HCT116 (cell line): Measurements from ENCODE around the gene RNF166. TPM values are rescaled to one million over a fixed set of nuclear protein-coding genes. Genes with fewer than 3 reads are reported as not detected.

Experiments
- ATAC-seq: fragments of 200-7000 bp; cut with Tn5 transposase; 2 replicates; pipeline ENCODE4 v1.9.1; 2020; ENCODE audit warnings: mild to moderate bottlenecking, moderate library complexity
- BruUV-seq: library from RNA; stranded (reverse); fragments of 400-500 nt; replicated peaks from 2 replicates; lab custom pipeline; 2021; lab: Mats Ljungman, UMichigan
- CTCF ChIA-PET: fragments of 300-600 bp; sonication (Branson Sonifier 250); formaldehyde crosslinking; loops from one replicate; lab custom pipeline; 2021; ENCODE audit warnings: antibody characterized with exemption; lab: Charles Lee
- POLR2A ChIA-PET: fragments of 300-600, 350-600 bp; sonication (Branson Sonifier 250); formaldehyde crosslinking; loops from one replicate; lab custom pipeline; 2021; ENCODE audit warnings: antibody characterized with exemption; lab: Charles Lee
- RAD21 ChIA-PET, 2 experiments: fragments of 300-600 bp; sonication (Branson Sonifier 250); formaldehyde crosslinking; loops; one replicate each; lab custom pipeline; 2023; ENCODE audit warnings: low total read pairs in 2 of 2; ENCODE audit not compliant: uncharacterized antibody in 2 of 2, unreplicated experiment in 2 of 2, low non-redundant PET in 1 of 2; lab: Charles Lee
- DNase-seq: peaks from one replicate; pipeline ENCODE4 v3.0.0-alpha.2; 2010; ENCODE audit warnings: low read depth, low spot score
- H2AFZ ChIP-seq: fragments of 200-600 bp; shearing (Covaris generic), sonication (generic); 2 replicates; pipeline ENCODE4 v1.6.1; 2017; ENCODE audit warnings: low read depth, mixed run types, mixed read lengths, antibody characterized with exemption, low read length; ENCODE audit not compliant: poor library complexity, severe bottlenecking
- H3K27ac ChIP-seq: 2 replicates; pipeline ENCODE4 v1.5.1; 2012; ENCODE audit warnings: low read depth, low read length
- H3K27me3 ChIP-seq: fragments of 200-600 bp; sonication (generic); 2 replicates; pipeline ENCODE4 v1.6.1; 2016; ENCODE audit warnings: mixed run types, low read length, mixed read lengths; ENCODE audit not compliant: insufficient read depth
- H3K36me3 ChIP-seq, 2 experiments: fragments of 200-500 bp in 1 of 2; fragments of 200-600 bp in 1 of 2; sonication (Bioruptor generic) in 1 of 2; sonication (generic) in 1 of 2; 2 replicates each; pipeline versions ENCODE4 v1.5.1 to v1.6.1; 2014 to 2016; ENCODE audit warnings: low read length in 2 of 2, inconsistent platforms in 1 of 2, mixed read lengths in 1 of 2, mixed run types in 1 of 2; ENCODE audit not compliant: insufficient read depth in 2 of 2, control insufficient read depth in 1 of 2
- H3K4me1 ChIP-seq, 2 experiments: fragments of 200-600 bp in 1 of 2; sonication (generic) in 1 of 2; 2 replicates each; pipeline versions ENCODE4 v1.5.1 to v1.6.1; 2012 to 2017; ENCODE audit warnings: low read length in 2 of 2, inconsistent platforms in 1 of 2, mild to moderate bottlenecking in 1 of 2, mixed read lengths in 1 of 2, mixed run types in 1 of 2, moderate library complexity in 1 of 2; ENCODE audit not compliant: insufficient read depth in 2 of 2, control insufficient read depth in 1 of 2
- H3K4me2 ChIP-seq: fragments of 200-600 bp; sonication (generic); 2 replicates; pipeline ENCODE4 v1.6.1; 2017; ENCODE audit warnings: mixed run types, low read length, mixed read lengths
- H3K4me3 ChIP-seq, 2 experiments: fragments of 200-600 bp in 1 of 2; sonication (generic) in 1 of 2; replicated peaks in 1 of 2; 2 replicates each; pipeline ENCODE4 v1.5.1; 2011 to 2016; ENCODE audit warnings: low read length in 2 of 2, control low read depth in 1 of 2, low read depth in 1 of 2, mild to moderate bottlenecking in 1 of 2, mixed read lengths in 1 of 2, mixed run types in 1 of 2
- H3K79me2 ChIP-seq: fragments of 200-600 bp; sonication (generic); 2 replicates; pipeline ENCODE4 v1.6.1; 2017; ENCODE audit warnings: mild to moderate bottlenecking, mixed run types, low read length, moderate library complexity, mixed read lengths; ENCODE audit not compliant: insufficient read depth
- H3K9ac ChIP-seq: fragments of 200-600 bp; sonication (generic); 2 replicates; pipeline ENCODE4 v1.6.1; 2016; ENCODE audit warnings: low read length, mixed read lengths
- H3K9me2 ChIP-seq: fragments of 200-600 bp; sonication (generic), shearing (Covaris generic); 2 replicates; pipeline ENCODE4 v1.6.1; 2017; ENCODE audit warnings: mixed run types, mild to moderate bottlenecking, moderate library complexity; ENCODE audit not compliant: insufficient read depth
- H3K9me3 ChIP-seq, 2 experiments: fragments of 200-500 bp in 1 of 2; fragments of 200-600 bp in 1 of 2; sonication (Bioruptor generic) in 1 of 2; sonication (generic) in 1 of 2; 2 replicates each; pipeline ENCODE4 v1.6.1; 2014 to 2017; ENCODE audit warnings: low read length in 2 of 2, mixed read lengths in 2 of 2, inconsistent platforms in 1 of 2, low read depth in 1 of 2, mild to moderate bottlenecking in 1 of 2, mixed run types in 1 of 2, moderate library complexity in 1 of 2; ENCODE audit not compliant: control insufficient read depth in 1 of 2, insufficient read depth in 1 of 2
- H4K20me1 ChIP-seq: fragments of 200-600 bp; sonication (generic), shearing (Covaris generic); 2 replicates; pipeline ENCODE4 v1.6.1; 2017; ENCODE audit warnings: mixed run types, mild to moderate bottlenecking, moderate library complexity; ENCODE audit not compliant: insufficient read depth
- EZH2phosphoT487 ChIP-seq: fragments of 200-600 bp; IDR thresholded peaks from 2 replicates; pipeline ENCODE4 v1.6.1; 2018; ENCODE audit warnings: antibody characterized with exemption, borderline replicate concordance
- JUND ChIP-seq: IDR thresholded peaks from 2 replicates; pipeline ENCODE4 v1.6.1; 2012
- MAX ChIP-seq: IDR thresholded peaks from 2 replicates; pipeline ENCODE4 v1.6.1; 2012
- intact Hi-C: fragments of 100-400 bp; cut with micrococcal nuclease; formaldehyde crosslinking; loops from 2 replicates; pipeline ENCODE4 v1.10.0; 2022
- total RNA-seq: library from RNA; stranded (reverse); gene quantifications from one replicate; pipeline ENCODE4 v1.2.1, GENCODE V29; 2021; ENCODE audit not compliant: unreplicated experiment

RNF166 gene
- total RNA-seq, 1 experiment from 2014 or later: 39.4 TPM

- intact Hi-C loops: no loop called here
- Histone ChIP-seq H3K9me2 (no peaks in the 10 kb centered on the region), H3K9ac (no peak overlapping the region), H3K27me3 (no peaks in the 10 kb centered on the region), H3K27ac (no peak overlapping the region), H3K36me3 (no peaks in the 10 kb centered on the region), H3K9me3 (no peaks in the 10 kb centered on the region), H3K4me3 (no peak overlapping the region), H3K4me2 (no peak overlapping the region)
- RAD21 ChIA-PET: no interaction called here
- POLR2A ChIA-PET: no interaction called here
- DNase-seq (no peak), ATAC-seq (no peak)
- BruUV-seq: no TSS peak
- TF ChIP-seq JUND (no peak), MAX (no peak)
- TF ChIP-seq, all 23 proteins: peak for 0
- Histone ChIP-seq H3K4me1 (peaks cover 4 to 14% of the 10 kb centered on the region in 2 experiments; a peak in 3 of 4 replicates), H4K20me1 (no peaks in the 10 kb centered on the region), H2AFZ (no peak overlapping the region), H3K79me2 (peaks cover 10% of the 10 kb centered on the region; the same call in 1 of the 2 replicates)
- CTCF ChIA-PET: no interaction called here
Measured at GRCh38 chr16:88667461-88667860, 38.7 kb downstream of the RNF166 start.

- H3K9ac ChIP-seq: no peak overlapping the region
- H3K4me3 ChIP-seq: no peak overlapping the region
- intact Hi-C loops: no loop called here
- no peak overlapping the region for H3K27ac ChIP-seq
- H3K4me1 ChIP-seq: peaks cover 4 to 21% of the 10 kb centered on the region in 2 experiments; a peak in 3 of 4 replicates
- CTCF ChIA-PET: no interaction called here
- TF ChIP-seq EZH2phosphoT487: no peak
- ATAC-seq (no peak), DNase-seq (no peak)
- no peak overlapping the region for H3K4me2 ChIP-seq
- RAD21 ChIA-PET: no interaction called here
- peaks cover 25% of the 10 kb centered on the region for H3K79me2 ChIP-seq
- POLR2A ChIA-PET: no interaction called here
- H3K36me3 ChIP-seq: no peaks in the 10 kb centered on the region
- H2AFZ ChIP-seq: no peak overlapping the region
- H4K20me1 ChIP-seq: no peaks in the 10 kb centered on the region
- H3K27me3 ChIP-seq: no peaks in the 10 kb centered on the region
- BruUV-seq: no TSS peak
- no peaks in the 10 kb centered on the region for H3K9me2 ChIP-seq
- no peaks in the 10 kb centered on the region for H3K9me3 ChIP-seq
Measured at GRCh38 chr16:88665570-88665969, 40.6 kb downstream of the RNF166 start.
